Central memory CD8-positive, alpha-beta T cell (primary cell): ENCODE results near the gene ALK.
"Not testable (repeated sequence)": the region's sequence is repeated elsewhere in the genome, so short reads cannot be mapped to it uniquely, and the experiment has no call there.

Source experiments
- ATAC-seq: fragments of 150-1000 bp; cut with Tn5 transposase; replicated peaks from 2 replicates; pipeline ENCODE4 v1.10.0; 2022; ENCODE audit warnings: mild to moderate bottlenecking, moderate FRiP score, moderate number of reproducible peaks; ENCODE audit not compliant: poor library complexity, severe bottlenecking; ENCODE audit errors: extremely low read depth
- DNase-seq, 2 donors: peaks; one replicate each; pipeline ENCODE4 v3.0.0; 2021; ENCODE audit warnings: low spot score in 2 of 2
- H3K27ac Mint-ChIP-seq: one replicate; pipeline ENCODE4 v1.8.0; 2022; ENCODE audit warnings: low read depth, mild to moderate bottlenecking, moderate library complexity, mixed read lengths
- H3K27me3 Mint-ChIP-seq: one replicate; pipeline ENCODE4 v1.8.0; 2022; ENCODE audit warnings: mixed read lengths
- H3K36me3 Mint-ChIP-seq: one replicate; pipeline ENCODE4 v1.8.0; 2022; ENCODE audit warnings: mild to moderate bottlenecking, moderate library complexity, mixed read lengths; ENCODE audit not compliant: insufficient read depth
- H3K4me1 Mint-ChIP-seq: one replicate; pipeline ENCODE4 v1.8.0; 2022; ENCODE audit warnings: mixed read lengths
- H3K4me3 Mint-ChIP-seq: one replicate; pipeline ENCODE4 v1.8.0; 2022; ENCODE audit warnings: mild to moderate bottlenecking, moderate library complexity, mixed read lengths
- H3K9me3 Mint-ChIP-seq: one replicate; pipeline ENCODE4 v1.8.0; 2022; ENCODE audit warnings: mixed read lengths

The ALK gene

DNA sequence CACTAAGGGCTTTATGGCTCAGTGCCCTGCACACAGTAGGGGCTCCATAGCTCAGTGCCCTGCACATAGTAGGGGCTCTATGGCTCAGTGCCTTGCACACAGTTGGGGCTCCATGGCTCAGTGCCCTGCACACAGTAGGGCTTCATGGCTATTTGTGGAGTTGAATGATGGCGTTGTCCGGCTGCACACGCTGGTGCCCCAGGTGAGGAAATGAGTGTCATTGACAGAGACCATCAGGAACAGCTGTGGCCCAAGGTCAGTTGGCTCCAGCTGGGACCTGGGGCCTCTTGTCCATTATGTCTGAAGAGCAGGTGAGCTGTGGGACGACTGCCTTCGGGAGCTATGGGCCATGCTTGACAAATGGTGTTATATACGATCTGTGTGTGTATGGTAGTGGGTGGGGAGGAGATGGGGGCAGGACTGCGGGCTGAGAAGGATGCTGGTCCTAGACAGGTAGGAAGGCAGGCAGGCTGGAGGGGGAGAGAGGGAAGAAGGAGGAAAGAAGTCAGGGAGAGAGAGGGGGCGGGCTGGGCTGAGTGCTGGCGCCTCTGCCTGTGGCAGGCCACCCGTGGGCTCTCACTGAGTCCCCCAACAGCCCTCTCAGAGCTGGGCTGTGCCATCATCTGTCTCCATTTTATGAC is 675.5 kb downstream of the ALK start:
- no peak for DNase-seq
- H3K36me3 Mint-ChIP-seq, result no peaks in the 10 kb centered on the region

GRCh38 chr2:29245035-29245741 is 676.2 kb downstream of the ALK start:
- H3K27me3 Mint-ChIP-seq, result peaks cover 13% of the 10 kb centered on the region
- not testable (repeated sequence) for H3K27ac Mint-ChIP-seq, H3K9me3 Mint-ChIP-seq, H3K36me3 Mint-ChIP-seq, DNase-seq, H3K4me3 Mint-ChIP-seq, ATAC-seq, H3K4me1 Mint-ChIP-seq

More for the DNA sequence above, 675.5 kb downstream of the ALK start:
- Mint-ChIP-seq H3K27ac (no peak overlapping the region), H3K27me3 (peaks cover 8% of the 10 kb centered on the region), H3K9me3 (no peaks in the 10 kb centered on the region), H3K4me1 (peaks cover 5% of the 10 kb centered on the region), H3K4me3 (no peak overlapping the region)
- ATAC-seq, result no peak

DNA sequence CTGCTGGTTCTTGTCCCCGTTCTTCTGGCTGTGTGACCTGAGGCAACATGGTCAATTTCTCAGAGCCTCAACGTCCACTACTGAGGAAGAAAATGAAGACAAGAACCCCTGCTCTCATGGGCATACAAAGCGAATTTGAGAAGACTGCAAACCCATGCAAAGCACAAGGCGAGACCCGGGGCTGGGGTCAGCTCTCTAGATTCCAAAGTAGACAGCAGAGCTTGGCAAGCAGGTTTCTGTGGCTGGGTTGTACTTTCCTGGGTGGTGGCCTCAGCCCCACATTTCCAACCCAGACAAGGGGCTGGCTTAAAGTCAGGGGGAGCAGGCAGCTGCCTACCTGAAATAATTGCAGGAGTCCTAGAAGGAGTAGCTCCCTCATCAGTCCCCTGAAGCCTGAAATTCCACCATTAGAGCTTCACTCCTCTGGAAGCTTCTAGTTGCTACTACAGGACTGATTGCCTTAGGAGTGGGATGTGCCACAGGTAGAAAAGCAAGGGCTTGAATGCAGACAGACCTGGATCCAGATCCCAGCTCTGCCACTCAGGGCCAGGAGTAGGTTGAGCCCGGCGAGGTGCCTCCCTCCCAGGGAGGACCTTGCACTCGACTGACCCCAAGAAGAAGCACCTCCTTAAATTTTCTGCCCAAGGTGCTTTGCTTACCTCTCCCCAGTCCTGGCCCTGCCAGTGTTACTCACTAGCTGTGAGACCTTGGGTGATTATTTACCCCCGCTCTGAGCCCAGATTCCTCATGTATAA is 678.6 kb downstream of the ALK start:
- no peak for ATAC-seq
- Mint-ChIP-seq H3K9me3 (no peaks in the 10 kb centered on the region), H3K27me3 (peaks cover 33% of the 10 kb centered on the region)

GRCh38 chr2:29241955-29242565 is 679.3 kb downstream of the ALK start:
- ATAC-seq, result no peak
- DNase-seq, result no peak
- Mint-ChIP-seq H3K4me1 (peaks cover 5% of the 10 kb centered on the region), H3K4me3 (no peak overlapping the region), H3K36me3 (no peaks in the 10 kb centered on the region), H3K27ac (no peak overlapping the region), H3K27me3 (peaks cover 41% of the 10 kb centered on the region), H3K9me3 (no peaks in the 10 kb centered on the region)

More for the DNA sequence above, 678.6 kb downstream of the ALK start:
- H3K27ac Mint-ChIP-seq, result no peak overlapping the region
- no peaks in the 10 kb centered on the region for H3K36me3 Mint-ChIP-seq
- no peak overlapping the region for H3K4me3 Mint-ChIP-seq
- peaks cover 5% of the 10 kb centered on the region for H3K4me1 Mint-ChIP-seq
- DNase-seq, result no peak

DNA sequence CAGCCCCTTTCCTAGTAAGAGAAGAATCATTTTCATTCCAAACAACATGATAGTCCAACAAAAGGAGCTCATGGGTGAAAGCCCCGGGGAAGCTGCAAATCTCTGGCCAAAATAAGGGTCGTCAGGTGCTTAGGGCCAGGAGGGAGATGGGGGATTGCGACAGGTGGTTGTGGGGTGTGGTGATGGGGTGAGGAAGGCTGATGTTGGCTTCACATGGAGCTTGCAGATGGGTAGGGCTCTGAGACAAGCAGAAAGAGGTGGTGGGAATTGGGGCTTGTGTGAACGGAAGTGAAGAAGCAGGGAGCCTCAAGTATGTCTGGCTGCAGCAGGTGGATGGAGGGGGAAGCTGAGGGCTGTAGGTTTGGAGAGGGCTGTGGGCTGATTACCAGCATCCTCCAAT is 680.0 kb downstream of the ALK start:
- no peak for DNase-seq
- H3K27ac Mint-ChIP-seq, result no peak overlapping the region
- no peak for ATAC-seq

GRCh38 chr2:29240601-29241000 is 680.8 kb downstream of the ALK start:
- Mint-ChIP-seq H3K27me3 (peaks cover 51% of the 10 kb centered on the region), H3K36me3 (no peaks in the 10 kb centered on the region), H3K4me3 (no peak overlapping the region), H3K9me3 (no peaks in the 10 kb centered on the region), H3K27ac (no peak overlapping the region), H3K4me1 (no peaks in the 10 kb centered on the region)
- ATAC-seq (no peak), DNase-seq (no peak)

More for the DNA sequence above, 680.0 kb downstream of the ALK start:
- Mint-ChIP-seq H3K4me3 (no peak overlapping the region), H3K36me3 (no peaks in the 10 kb centered on the region), H3K27me3 (peaks cover 48% of the 10 kb centered on the region), H3K9me3 (no peaks in the 10 kb centered on the region), H3K4me1 (peaks cover under 1% of the 10 kb centered on the region)

- no peaks in the 10 kb centered on the region for H3K9me3 Mint-ChIP-seq
- no peak overlapping the region for H3K27ac Mint-ChIP-seq
- DNase-seq (no peak), ATAC-seq (no peak)
- no peak overlapping the region for H3K4me3 Mint-ChIP-seq
- no peaks in the 10 kb centered on the region for H3K36me3 Mint-ChIP-seq
- H3K4me1 Mint-ChIP-seq, result no peaks in the 10 kb centered on the region
- peaks cover 51% of the 10 kb centered on the region for H3K27me3 Mint-ChIP-seq
Measured at GRCh38 chr2:29239209-29239960, 682.0 kb downstream of the ALK start.

GRCh38 chr2:29238497-29238896 is 682.9 kb downstream of the ALK start:
- Mint-ChIP-seq H3K27me3 (peaks cover 51% of the 10 kb centered on the region), H3K4me3 (no peak overlapping the region), H3K36me3 (no peaks in the 10 kb centered on the region), H3K27ac (no peak overlapping the region), H3K4me1 (no peaks in the 10 kb centered on the region), H3K9me3 (no peaks in the 10 kb centered on the region)
- DNase-seq, result no peak
- ATAC-seq, result no peak

DNA sequence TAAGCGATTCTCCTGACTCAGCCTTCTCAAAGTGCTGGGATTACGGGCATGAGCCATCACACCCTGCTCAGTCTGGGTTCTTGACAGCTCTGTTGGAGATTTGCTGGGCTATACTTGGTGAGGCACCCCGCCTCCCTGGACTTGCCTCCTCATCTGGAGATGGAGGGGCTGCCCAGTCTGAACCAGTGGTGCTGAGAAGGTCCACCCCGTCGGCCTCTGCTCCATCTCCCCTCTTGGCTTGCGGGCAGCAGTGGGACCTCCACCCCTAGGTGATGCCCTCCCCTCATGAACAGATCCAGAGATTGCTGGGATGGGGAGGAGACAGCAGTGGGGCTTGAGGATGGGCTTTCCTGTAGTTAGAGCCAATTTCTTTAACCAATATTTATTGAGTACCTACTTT is 685.3 kb downstream of the ALK start:
- Mint-ChIP-seq H3K27ac (no peak overlapping the region), H3K36me3 (no peaks in the 10 kb centered on the region), H3K27me3 (peaks cover 44% of the 10 kb centered on the region), H3K4me3 (no peak overlapping the region), H3K9me3 (no peaks in the 10 kb centered on the region), H3K4me1 (no peaks in the 10 kb centered on the region)
- DNase-seq, result no peak
- ATAC-seq, result no peak

- H3K27me3 Mint-ChIP-seq, result peaks cover 40% of the 10 kb centered on the region
- H3K9me3 Mint-ChIP-seq, result no peaks in the 10 kb centered on the region
- no peaks in the 10 kb centered on the region for H3K4me1 Mint-ChIP-seq
- H3K4me3 Mint-ChIP-seq, result no peak overlapping the region
- ATAC-seq, result no peak
- H3K36me3 Mint-ChIP-seq, result no peaks in the 10 kb centered on the region
- H3K27ac Mint-ChIP-seq, result no peak overlapping the region
- no peak for DNase-seq
Measured at GRCh38 chr2:29235411-29235810, 686.0 kb downstream of the ALK start.

DNA sequence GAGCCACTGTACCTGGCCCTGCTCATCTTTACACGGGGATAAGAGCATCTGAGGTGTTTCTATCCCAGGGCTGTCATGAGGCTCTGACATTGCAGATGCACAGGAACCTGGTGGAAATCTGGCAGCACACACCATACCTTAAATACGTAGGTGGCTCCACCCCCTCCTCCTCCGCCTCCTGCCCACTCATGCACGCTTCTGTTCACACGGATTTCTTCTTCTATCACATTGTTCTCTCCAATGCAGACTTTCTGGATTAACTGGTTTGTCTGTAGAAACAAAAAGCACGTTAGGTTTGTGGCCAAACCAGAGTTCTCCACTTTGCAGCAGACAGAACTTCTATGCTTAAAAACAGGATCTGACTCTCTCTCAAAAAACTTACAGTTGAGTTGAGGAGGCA is 688.0 kb downstream of the ALK start:
- no peak for DNase-seq
- no peak for ATAC-seq
- Mint-ChIP-seq H3K4me1 (no peaks in the 10 kb centered on the region), H3K27me3 (peaks cover 43% of the 10 kb centered on the region), H3K4me3 (no peak overlapping the region), H3K36me3 (no peaks in the 10 kb centered on the region), H3K9me3 (no peaks in the 10 kb centered on the region), H3K27ac (no peak overlapping the region)

DNA sequence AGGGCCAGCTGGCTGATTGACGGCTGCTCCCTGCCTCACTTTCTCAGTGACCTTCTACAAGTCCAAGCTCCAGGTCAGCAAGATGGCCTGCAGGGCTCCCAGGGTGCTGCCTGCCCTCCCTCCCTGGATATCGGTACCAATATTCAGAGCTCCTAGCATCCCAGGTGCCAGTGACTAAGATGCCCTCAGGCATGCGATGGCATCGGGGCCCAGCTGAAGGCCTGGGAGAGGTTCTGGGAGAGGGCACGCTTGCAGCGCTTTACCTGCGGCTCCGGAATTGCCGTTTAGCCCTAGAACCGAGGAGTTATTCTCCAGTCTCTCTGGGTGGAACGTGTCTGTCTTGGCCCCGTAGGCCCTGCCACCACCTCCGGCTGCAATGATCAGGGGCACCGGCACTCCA is 689.3 kb downstream of the ALK start:
- DNase-seq (no peak), ATAC-seq (no peak)
- no peaks in the 10 kb centered on the region for H3K36me3 Mint-ChIP-seq
- no peaks in the 10 kb centered on the region for H3K4me1 Mint-ChIP-seq
- H3K9me3 Mint-ChIP-seq, result no peaks in the 10 kb centered on the region
- H3K27ac Mint-ChIP-seq, result no peak overlapping the region
- H3K27me3 Mint-ChIP-seq, result peaks cover 43% of the 10 kb centered on the region
- H3K4me3 Mint-ChIP-seq, result no peak overlapping the region
